HepG2 (cell line): ENCODE data around the gene NEURL2. TPM values are rescaled to one million over a fixed set of nuclear protein-coding genes. Genes with fewer than 3 reads are reported as not detected.
A peak's percentile ranks its signal among the peaks of the same experiment; 100 is the strongest.

ENCODE experiments used
- FOXK1 ChIP-seq: sonication (generic); formaldehyde crosslinking; IDR thresholded peaks from 2 replicates; pipeline ENCODE4 v1.4.0; 2020; ENCODE audit warnings: low read depth, missing genetic modification reagents, borderline replicate concordance
- FOXP1 ChIP-seq, 2 experiments: fragments of 450-650 bp in 1 of 2; IDR thresholded peaks; 2 replicates each; pipeline ENCODE4 v1.6.1; 2017 to 2018; ENCODE audit warnings: antibody characterized with exemption in 1 of 2
- GZF1 ChIP-seq: sonication (generic); formaldehyde crosslinking; IDR thresholded peaks from 2 replicates; pipeline ENCODE4 v1.5.1; 2020; ENCODE audit warnings: mild to moderate bottlenecking, missing genetic modification reagents
- HOXD1 ChIP-seq: sonication (generic); formaldehyde crosslinking; IDR thresholded peaks from 2 replicates; pipeline ENCODE4 v1.5.0; 2020; ENCODE audit warnings: missing genetic modification reagents
- KAT2B ChIP-seq: fragments of 150-350 bp; IDR thresholded peaks from 2 replicates; pipeline ENCODE4 v1.6.1; 2014; ENCODE audit warnings: low read depth, low read length, borderline replicate concordance
- KDM6A ChIP-seq: IDR thresholded peaks from 2 replicates; pipeline ENCODE4 v1.6.1; 2016; ENCODE audit warnings: low read depth
- KLF15 ChIP-seq: sonication (generic); formaldehyde crosslinking; IDR thresholded peaks from 2 replicates; pipeline ENCODE4 v1.8.1; 2023; ENCODE audit warnings: borderline replicate concordance, mild to moderate bottlenecking, inconsistent platforms, missing genetic modification reagents, mixed read lengths
- NR2C2 ChIP-seq: sonication (generic); formaldehyde crosslinking; IDR thresholded peaks from 2 replicates; pipeline ENCODE4 v1.4.0; 2020; ENCODE audit warnings: missing genetic modification reagents, mild to moderate bottlenecking, moderate library complexity, borderline replicate concordance
- POGZ ChIP-seq: sonication (generic); formaldehyde crosslinking; IDR thresholded peaks from 2 replicates; pipeline ENCODE4 v1.4.0; 2020; ENCODE audit warnings: mild to moderate bottlenecking, missing genetic modification reagents
- TGIF2 ChIP-seq: IDR thresholded peaks from 2 replicates; pipeline ENCODE4 v1.6.1; 2016; ENCODE audit warnings: control low read depth, missing compliant biosample characterization
- ZNF644 ChIP-seq: IDR thresholded peaks from 2 replicates; pipeline ENCODE4 v1.6.1; 2016; ENCODE audit warnings: low read depth
- ZNF672 ChIP-seq: sonication (generic); formaldehyde crosslinking; IDR thresholded peaks from 2 replicates; pipeline ENCODE4 v1.8.1; 2022; ENCODE audit warnings: missing genetic modification reagents
- ZNF678 ChIP-seq: sonication (generic); formaldehyde crosslinking; IDR thresholded peaks from 2 replicates; pipeline ENCODE4 v1.4.0; 2020; ENCODE audit warnings: mild to moderate bottlenecking, missing genetic modification reagents
- polyA plus RNA-seq, 8 experiments: library from polyadenylated mRNA; depleted of rRNA in 3 of 8; stranded (reverse) in 7 of 8; unstranded in 1 of 8; fragments of >200 nt; fragmentation: Illumina TruSeq in 4 of 8; extraction: Trizol in 4 of 8; gene quantifications; 2 replicates each; pipeline versions ENCODE4 v1.2.1 to v1.2.3, GENCODE V29; 2011 to 2016; ENCODE audit warnings: low read depth in 4 of 8, missing spikeins in 1 of 8, mixed read lengths in 1 of 8; ENCODE audit not compliant: insufficient read depth in 1 of 8
- total RNA-seq, 5 experiments: library from RNA; depleted of rRNA; stranded (reverse); fragments of >200 nt; fragmentation: Illumina TruSeq; extraction: Trizol; gene quantifications; 2 replicates each; pipeline ENCODE4 v1.2.3, GENCODE V29; 2016; ENCODE audit warnings: low read depth in 1 of 5
- TF ChIP-seq, protein P1 (sequence below): sonication (generic); formaldehyde crosslinking; IDR thresholded peaks from 2 replicates; pipeline ENCODE4 v1.8.1; 2023; ENCODE audit warnings: mild to moderate bottlenecking, missing genetic modification reagents, borderline replicate concordance

The NEURL2 gene
- total and polyA plus RNA-seq, 2 of the 13 experiments (the other 11 are each of a cell fraction or from before 2014, with no cell fraction given), result 7.2 to 9.7 TPM

DNA sequence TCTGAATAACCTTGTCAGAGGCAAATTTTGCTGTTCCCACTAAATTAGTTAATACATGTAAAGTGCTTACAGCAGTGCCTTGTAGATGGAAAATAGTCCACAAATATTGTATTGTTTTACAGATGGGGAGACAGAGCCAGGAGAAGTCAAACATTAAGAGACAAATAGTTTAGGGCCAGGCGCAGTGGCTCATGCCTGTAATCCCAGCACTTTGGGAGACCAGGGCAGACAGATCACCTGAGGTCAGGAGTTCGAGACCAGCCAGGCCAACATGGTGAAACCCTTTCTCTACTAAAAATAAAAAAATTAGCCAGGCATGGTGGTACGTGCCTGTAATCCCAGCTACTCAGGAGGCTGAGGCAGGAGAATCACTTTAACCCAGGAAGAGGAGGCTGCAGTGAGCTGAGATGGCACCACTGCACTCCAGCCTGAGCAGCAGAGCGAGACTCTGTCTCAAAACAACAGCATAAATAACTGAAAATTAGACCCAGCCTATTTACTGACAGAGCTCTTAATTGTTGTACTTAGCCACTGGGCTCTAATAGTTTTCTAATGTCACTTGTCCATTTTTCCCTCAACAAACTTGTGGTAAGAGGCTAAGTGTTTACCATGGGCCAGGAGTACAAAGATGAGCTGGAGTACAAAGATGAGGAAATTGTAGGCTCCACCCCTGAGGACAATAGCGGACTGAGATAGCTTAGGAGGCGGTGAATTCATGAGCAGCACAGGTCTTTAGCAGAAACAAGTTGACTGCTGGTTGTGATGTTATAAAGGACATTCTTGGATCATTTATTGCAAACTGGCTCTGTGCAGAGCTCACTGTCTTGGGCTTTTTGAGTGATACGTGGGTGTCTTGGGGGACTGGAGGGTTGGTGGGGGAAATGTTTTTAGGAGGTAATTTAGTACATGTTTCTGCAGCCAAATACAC lies 27.2 kb downstream of the NEURL2 start (continued):
- TF ChIP-seq KAT2B, result no peak
- no peak for TF ChIP-seq HOXD1 (CRISPR knock-in tag)
- TF ChIP-seq ZNF672 (CRISPR knock-in tag), result no peak
- peak; percentile 22; the same call in 1 of the 2 replicates for TF ChIP-seq GZF1 (CRISPR knock-in tag)
- TF ChIP-seq FOXP1 (IDR thresholded peaks at IDR 0.05), result peak; percentile 79; the same call in 1 of the 2 replicates
- peak; percentile 94 for TF ChIP-seq FOXP1 (CRISPR knock-in tag; IDR thresholded peaks at IDR 0.05)
- no peak for TF ChIP-seq KLF15 (CRISPR knock-in tag)
- TF ChIP-seq, protein P1, sequence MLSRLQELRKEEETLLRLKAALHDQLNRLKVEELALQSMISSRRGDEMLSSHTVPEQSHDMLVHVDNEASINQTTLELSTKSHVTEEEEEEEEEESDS (CRISPR knock-in tag), result no peak
- peak; percentile 85 for TF ChIP-seq KDM6A
- no peak for TF ChIP-seq TGIF2 (CRISPR knock-in tag)
- TF ChIP-seq ZNF644 (CRISPR knock-in tag), result peak; percentile 86
- peak; percentile 78; the same call in 1 of the 2 replicates for TF ChIP-seq FOXK1 (CRISPR knock-in tag)
- TF ChIP-seq ZNF678, result no peak
- TF ChIP-seq POGZ (CRISPR knock-in tag), result peak; percentile 67
- TF ChIP-seq NR2C2, result no peak
- TF ChIP-seq, all 625 proteins: peak for 149
